IMR-90 (cell line): ENCODE results near the gene ZNF451. TPM values are rescaled to one million over a fixed set of nuclear protein-coding genes. Genes with fewer than 3 reads are reported as not detected.

Experiments used
- ATAC-seq: fragments of 200-7000 bp; cut with Tn5 transposase; 2 replicates; pipeline ENCODE4 v1.9.1; 2020; ENCODE audit warnings: low read depth, mild to moderate bottlenecking, moderate library complexity
- BruUV-seq: library from RNA; stranded (reverse); fragments of 400-500 nt; replicated peaks from 2 replicates; lab custom pipeline; 2021; lab: Mats Ljungman, UMichigan
- CTCF ChIA-PET: fragments of 300-600 bp; formaldehyde crosslinking; extraction: SDS; loops from one replicate; lab custom pipeline; 2021; ENCODE audit warnings: antibody characterized with exemption; lab: Yijun Ruan, JAX
- POLR2A ChIA-PET: fragments of 300-600 bp; sonication (Branson Sonifier 250); formaldehyde crosslinking; loops from one replicate; lab custom pipeline; 2022; ENCODE audit warnings: antibody characterized with exemption; ENCODE audit not compliant: unreplicated experiment; lab: Charles Lee
- DNase-seq: peaks from one replicate; pipeline ENCODE4 v3.0.0; 2013
- H2AFZ ChIP-seq: replicated peaks from 2 replicates; pipeline ENCODE3; 2013; ENCODE audit warnings: low read length, mild to moderate bottlenecking; ENCODE audit not compliant: poor library complexity
- H2AK5ac ChIP-seq: 2 replicates; pipeline ENCODE4 v1.6.1; 2013; ENCODE audit warnings: low read depth, low read length, inconsistent platforms
- H2AK9ac ChIP-seq: replicated peaks from 2 replicates; pipeline ENCODE3; 2013; ENCODE audit warnings: mild to moderate bottlenecking, low read depth, low read length, moderate library complexity; ENCODE audit not compliant: poor library complexity
- H2BK120ac ChIP-seq: 2 replicates; pipeline ENCODE4 v1.6.1; 2013; ENCODE audit warnings: low read depth, low read length, inconsistent platforms
- H2BK15ac ChIP-seq: 3 replicates; pipeline ENCODE4 v1.6.1; 2013; ENCODE audit warnings: low read depth, low read length, inconsistent platforms
- H2BK20ac ChIP-seq: 2 replicates; pipeline ENCODE4 v1.6.1; 2013; ENCODE audit warnings: low read depth, mild to moderate bottlenecking, inconsistent platforms, low read length, moderate library complexity
- H2BK5ac ChIP-seq: 2 replicates; pipeline ENCODE4 v1.6.1; 2013; ENCODE audit warnings: mild to moderate bottlenecking, low read depth, low read length, inconsistent platforms; ENCODE audit not compliant: poor library complexity, severe bottlenecking
- H3K14ac ChIP-seq: replicated peaks from 2 replicates; pipeline ENCODE4 v1.6.1; 2013; ENCODE audit warnings: low read depth, low read length, inconsistent platforms
- H3K18ac ChIP-seq: 2 replicates; pipeline ENCODE4 v1.6.1; 2013; ENCODE audit warnings: low read depth, low read length, control low read depth
- H3K23ac ChIP-seq: 2 replicates; pipeline ENCODE4 v1.6.1; 2013; ENCODE audit warnings: low read depth, low read length, inconsistent platforms
- H3K27ac ChIP-seq: 2 replicates; pipeline ENCODE4 v1.5.1; 2013; ENCODE audit warnings: mild to moderate bottlenecking, control low read depth, low read length; ENCODE audit not compliant: insufficient read depth
- H3K27me3 ChIP-seq: 2 replicates; pipeline ENCODE4 v1.6.1; 2013; ENCODE audit warnings: low read length; ENCODE audit not compliant: control insufficient read depth, insufficient read depth
- H3K36me3 ChIP-seq: 2 replicates; pipeline ENCODE4 v1.6.1; 2013; ENCODE audit warnings: low read length, mixed read lengths; ENCODE audit not compliant: control insufficient read depth, insufficient read depth
- H3K4ac ChIP-seq: 2 replicates; pipeline ENCODE4 v1.6.1; 2013; ENCODE audit warnings: low read depth, low read length, inconsistent platforms
- H3K4me1 ChIP-seq: 2 replicates; pipeline ENCODE4 v1.6.1; 2013; ENCODE audit warnings: low read length, mixed read lengths; ENCODE audit not compliant: control insufficient read depth, insufficient read depth
- H3K4me2 ChIP-seq: 2 replicates; pipeline ENCODE4 v1.6.1; 2013; ENCODE audit warnings: low read depth, mild to moderate bottlenecking, control low read depth, low read length, moderate library complexity
- H3K4me3 ChIP-seq: 2 replicates; pipeline ENCODE4 v1.5.1; 2013; ENCODE audit warnings: low read depth, mild to moderate bottlenecking, control low read depth, low read length, moderate library complexity; ENCODE audit not compliant: insufficient read depth
- H3K56ac ChIP-seq: 2 replicates; pipeline ENCODE4 v1.6.1; 2013; ENCODE audit warnings: low read length, inconsistent platforms; ENCODE audit not compliant: insufficient read depth; ENCODE audit errors: extremely low read depth
- H3K79me1 ChIP-seq, 2 experiments: 2 replicates each; pipeline ENCODE4 v1.6.1; 2013; ENCODE audit warnings: low read length in 2 of 2, inconsistent platforms in 1 of 2, low read depth in 1 of 2
- H3K9ac ChIP-seq: 2 replicates; pipeline ENCODE4 v1.6.1; 2013; ENCODE audit warnings: low read depth, low read length, control low read depth
- H3K9me1 ChIP-seq: 2 replicates; pipeline ENCODE4 v1.6.1; 2013; ENCODE audit warnings: low read length, inconsistent platforms; ENCODE audit not compliant: insufficient read depth
- H3K9me3 ChIP-seq: 2 replicates; pipeline ENCODE4 v1.6.1; 2013; ENCODE audit warnings: low read length; ENCODE audit not compliant: control insufficient read depth, insufficient read depth
- H4K20me1 ChIP-seq: 2 replicates; pipeline ENCODE4 v1.6.1; 2013; ENCODE audit warnings: low read length, inconsistent platforms; ENCODE audit not compliant: insufficient read depth
- H4K5ac ChIP-seq: 2 replicates; pipeline ENCODE4 v1.6.1; 2013; ENCODE audit warnings: mild to moderate bottlenecking, low read depth, low read length, control low read depth
- H4K8ac ChIP-seq, 2 experiments: 2 replicates each; pipeline ENCODE4 v1.6.1; 2013; ENCODE audit warnings: low read depth in 2 of 2, low read length in 2 of 2, control low read depth in 1 of 2, inconsistent platforms in 1 of 2
- H4K91ac ChIP-seq: 2 replicates; pipeline ENCODE4 v1.6.1; 2013; ENCODE audit warnings: low read depth, low read length, inconsistent platforms; ENCODE audit not compliant: insufficient read depth
- BHLHE40 ChIP-seq: fragments of 150-350 bp; IDR thresholded peaks from 2 replicates; pipeline ENCODE4 v1.6.1; 2016; ENCODE audit warnings: mild to moderate bottlenecking, low read depth, low read length
- CEBPB ChIP-seq: IDR thresholded peaks from 2 replicates; pipeline ENCODE4 v1.6.1; 2012; ENCODE audit warnings: low read depth, low read length, improper control_type of control experiment
- CHD1 ChIP-seq: IDR thresholded peaks from 2 replicates; pipeline ENCODE4 v1.6.1; 2012; ENCODE audit warnings: low read depth, low read length, improper control_type of control experiment
- ELK1 ChIP-seq: fragments of 150-350 bp; IDR thresholded peaks from 2 replicates; pipeline ENCODE4 v1.6.1; 2016; ENCODE audit warnings: low read depth, mild to moderate bottlenecking, low read length, moderate library complexity, borderline replicate concordance
- FOS ChIP-seq: fragments of 150-350 bp; IDR thresholded peaks from 2 replicates; pipeline ENCODE4 v1.6.1; 2016; ENCODE audit warnings: low read depth, low read length
- MAFK ChIP-seq: IDR thresholded peaks from 2 replicates; pipeline ENCODE4 v1.6.1; 2012; ENCODE audit warnings: low read depth, low read length, improper control_type of control experiment
- MAZ ChIP-seq: IDR thresholded peaks from 2 replicates; pipeline ENCODE4 v1.6.1; 2012; ENCODE audit warnings: low read depth, mild to moderate bottlenecking, low read length, improper control_type of control experiment, moderate library complexity, borderline replicate concordance
- MXI1 ChIP-seq: IDR thresholded peaks from 2 replicates; pipeline ENCODE4 v1.6.1; 2012; ENCODE audit warnings: low read depth, mild to moderate bottlenecking, low read length, moderate library complexity, borderline replicate concordance
- NFE2L2 ChIP-seq: fragments of 150-350 bp; IDR thresholded peaks from 2 replicates; pipeline ENCODE4 v1.6.1; 2016; ENCODE audit warnings: low read depth, mild to moderate bottlenecking, low read length
- POLR2A ChIP-seq: IDR thresholded peaks from 2 replicates; pipeline ENCODE4 v1.6.1; 2012; ENCODE audit warnings: mild to moderate bottlenecking, low read depth, low read length
- RAD21 ChIP-seq: IDR thresholded peaks from 2 replicates; pipeline ENCODE4 v1.6.1; 2012; ENCODE audit warnings: low read length, improper control_type of control experiment
- RCOR1 ChIP-seq: IDR thresholded peaks from 2 replicates; pipeline ENCODE4 v1.6.1; 2012; ENCODE audit warnings: mild to moderate bottlenecking, low read length, improper control_type of control experiment; ENCODE audit not compliant: insufficient replicate concordance
- RFX5 ChIP-seq: IDR thresholded peaks from 2 replicates; pipeline ENCODE4 v1.8.0; 2012; ENCODE audit warnings: low read depth, mild to moderate bottlenecking, low read length, moderate library complexity
- SMC3 ChIP-seq: fragments of 150-350 bp; IDR thresholded peaks from 2 replicates; pipeline ENCODE4 v1.6.1; 2016; ENCODE audit warnings: low read depth, mild to moderate bottlenecking, antibody characterized with exemption, low read length, moderate library complexity
- WGBS, 2 experiments: methylation state at CpG; one replicate each; pipeline versions ENCODE4 v1.1.5 to v1.1.7; 2013; ENCODE audit warnings: missing lambda C conversion rate in 2 of 2; ENCODE audit not compliant: insufficient read length in 1 of 2; ENCODE audit errors: extremely low coverage in 2 of 2; 5-methylcytosine and 5-hydroxymethylcytosine counted together
- dilution Hi-C: fragments of 300-500 bp; cut with HindIII; formaldehyde crosslinking; loops from one replicate; pipeline ENCODE4 v1.14.3; 2018; ENCODE audit warnings: low sequenced_read_pairs; ENCODE audit not compliant: unreplicated experiment
- in situ Hi-C: fragments of 300-500 bp; cut with MboI; formaldehyde crosslinking; loops from 3 replicates; pipeline ENCODE4 v1.14.3; 2019; ENCODE audit warnings: low sequenced_read_pairs, inconsistent platforms, mixed read lengths
- intact Hi-C: fragments of 100-400 bp; cut with micrococcal nuclease; formaldehyde crosslinking; loops from 2 replicates; pipeline ENCODE4 v1.10.0; 2022
- polyA plus RNA-seq, 3 experiments: library from polyadenylated mRNA; depleted of rRNA; stranded (reverse); fragments of >200 nt; gene quantifications; 2 replicates each; pipeline ENCODE4 v1.2.3, GENCODE V29; 2012; ENCODE audit warnings: low replicate concordance in 1 of 3
- total RNA-seq: library from RNA; depleted of rRNA; stranded (reverse); fragments of >200 nt; gene quantifications from 2 replicates; pipeline ENCODE4 v1.2.3, GENCODE V29; 2012
- TF ChIP-seq, protein P1 (sequence below): conservative IDR thresholded peaks from 2 replicates; pipeline ENCODE4 v1.5.1; 2012; ENCODE audit warnings: mild to moderate bottlenecking, low read depth, low read length, improper control_type of control experiment

Gene ZNF451
- total and polyA plus RNA-seq, 2 of the 4 experiments (the other 2 are of a cell fraction) = 10.0 to 48.6 TPM

DNA sequence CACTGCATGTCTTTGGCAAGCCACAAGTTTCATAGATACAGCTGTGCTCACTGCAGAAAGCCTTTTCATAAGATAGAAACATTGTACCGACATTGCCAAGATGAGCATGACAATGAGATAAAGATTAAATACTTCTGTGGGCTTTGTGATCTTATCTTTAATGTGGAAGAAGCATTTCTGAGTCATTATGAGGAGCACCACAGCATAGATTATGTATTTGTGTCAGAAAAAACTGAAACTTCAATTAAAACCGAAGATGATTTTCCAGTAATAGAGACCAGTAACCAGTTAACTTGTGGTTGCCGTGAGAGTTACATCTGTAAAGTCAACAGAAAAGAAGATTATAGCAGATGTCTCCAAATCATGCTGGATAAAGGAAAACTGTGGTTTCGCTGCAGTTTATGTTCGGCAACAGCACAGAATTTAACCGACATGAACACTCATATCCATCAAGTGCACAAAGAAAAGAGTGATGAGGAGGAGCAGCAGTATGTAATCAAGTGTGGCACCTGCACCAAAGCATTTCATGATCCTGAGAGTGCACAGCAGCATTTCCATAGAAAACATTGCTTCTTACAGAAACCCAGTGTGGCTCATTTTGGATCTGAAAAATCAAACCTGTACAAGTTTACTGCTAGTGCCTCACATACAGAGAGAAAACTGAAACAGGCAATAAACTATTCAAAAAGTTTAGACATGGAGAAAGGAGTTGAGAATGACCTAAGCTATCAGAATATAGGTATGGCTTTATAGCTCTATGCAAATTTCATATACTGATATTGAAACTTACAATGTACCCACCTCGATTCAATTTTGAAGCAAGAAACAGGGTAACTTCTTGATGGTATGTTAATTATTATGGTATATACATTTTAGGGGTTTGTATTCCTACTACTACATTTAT is 58.2 kb downstream of the ZNF451 start:
- WGBS, 2 experiments = 92% methylated on average over 2 of the region's 7 CpGs; no CpG with 5 or more reads in 1 of the 2 experiments
- POLR2A ChIA-PET = no interaction called here
- no peak overlapping the region for H2AFZ ChIP-seq

More for the DNA sequence above, 58.2 kb downstream of the ZNF451 start:
- Histone ChIP-seq H3K27me3 (no peaks in the 10 kb centered on the region), H4K5ac (no peak overlapping the region), H2BK15ac (no peak overlapping the region), H4K91ac (no peak overlapping the region), H3K9me3 (no peaks in the 10 kb centered on the region), H2BK20ac (no peak overlapping the region), H3K27ac (no peak overlapping the region), H2AK5ac (no peak overlapping the region), H2BK120ac (no peak overlapping the region), H3K4me3 (no peak overlapping the region), H3K9ac (no peak overlapping the region), H3K18ac (no peak overlapping the region), H3K23ac (no peak overlapping the region), H3K14ac (no peak overlapping the region), H3K4me1 (no peaks in the 10 kb centered on the region), H4K20me1 (no peaks in the 10 kb centered on the region), H3K4me2 (no peak overlapping the region), H3K36me3 (peaks cover 10% of the 10 kb centered on the region), H3K56ac (no peak overlapping the region), H2AK9ac (no peak overlapping the region), H3K79me1 (peaks cover 4 to 11% of the 10 kb centered on the region in 2 experiments), H4K8ac (no peak overlapping the region), H3K4ac (no peak overlapping the region), H2BK5ac (no peak overlapping the region), H3K9me1 (no peaks in the 10 kb centered on the region)
- TF ChIP-seq RFX5 (no peak), SMC3 (no peak), RAD21 (no peak), CHD1 (no peak), FOS (no peak), MAFK (no peak), MXI1 (no peak), ELK1 (no peak), POLR2A (no peak), NFE2L2 (no peak), MAZ (no peak), CEBPB (no peak), RCOR1 (no peak), BHLHE40 (no peak)
- TF ChIP-seq, protein P1, sequence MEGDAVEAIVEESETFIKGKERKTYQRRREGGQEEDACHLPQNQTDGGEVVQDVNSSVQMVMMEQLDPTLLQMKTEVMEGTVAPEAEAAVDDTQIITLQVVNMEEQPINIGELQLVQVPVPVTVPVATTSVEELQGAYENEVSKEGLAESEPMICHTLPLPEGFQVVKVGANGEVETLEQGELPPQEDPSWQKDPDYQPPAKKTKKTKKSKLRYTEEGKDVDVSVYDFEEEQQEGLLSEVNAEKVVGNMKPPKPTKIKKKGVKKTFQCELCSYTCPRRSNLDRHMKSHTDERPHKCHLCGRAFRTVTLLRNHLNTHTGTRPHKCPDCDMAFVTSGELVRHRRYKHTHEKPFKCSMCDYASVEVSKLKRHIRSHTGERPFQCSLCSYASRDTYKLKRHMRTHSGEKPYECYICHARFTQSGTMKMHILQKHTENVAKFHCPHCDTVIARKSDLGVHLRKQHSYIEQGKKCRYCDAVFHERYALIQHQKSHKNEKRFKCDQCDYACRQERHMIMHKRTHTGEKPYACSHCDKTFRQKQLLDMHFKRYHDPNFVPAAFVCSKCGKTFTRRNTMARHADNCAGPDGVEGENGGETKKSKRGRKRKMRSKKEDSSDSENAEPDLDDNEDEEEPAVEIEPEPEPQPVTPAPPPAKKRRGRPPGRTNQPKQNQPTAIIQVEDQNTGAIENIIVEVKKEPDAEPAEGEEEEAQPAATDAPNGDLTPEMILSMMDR = no peak
- DNase-seq (no peak), ATAC-seq (no peak)
- dilution Hi-C loops (no loop called here), intact Hi-C loops (loop anchor here (5.0 kb wide), 1 partner anchor 36 kb away; no protein-coding TSS in a partner anchor), in situ Hi-C loops (no loop called here)
- BruUV-seq = TSS peak; percentile 80
- CTCF ChIA-PET = no interaction called here
